ENCODE measurements around the gene GALR1.
"Not testable (repeated sequence)": the region's sequence is repeated elsewhere in the genome, so short reads cannot be mapped to it uniquely, and the experiment has no call there.

Gene GALR1

DNA sequence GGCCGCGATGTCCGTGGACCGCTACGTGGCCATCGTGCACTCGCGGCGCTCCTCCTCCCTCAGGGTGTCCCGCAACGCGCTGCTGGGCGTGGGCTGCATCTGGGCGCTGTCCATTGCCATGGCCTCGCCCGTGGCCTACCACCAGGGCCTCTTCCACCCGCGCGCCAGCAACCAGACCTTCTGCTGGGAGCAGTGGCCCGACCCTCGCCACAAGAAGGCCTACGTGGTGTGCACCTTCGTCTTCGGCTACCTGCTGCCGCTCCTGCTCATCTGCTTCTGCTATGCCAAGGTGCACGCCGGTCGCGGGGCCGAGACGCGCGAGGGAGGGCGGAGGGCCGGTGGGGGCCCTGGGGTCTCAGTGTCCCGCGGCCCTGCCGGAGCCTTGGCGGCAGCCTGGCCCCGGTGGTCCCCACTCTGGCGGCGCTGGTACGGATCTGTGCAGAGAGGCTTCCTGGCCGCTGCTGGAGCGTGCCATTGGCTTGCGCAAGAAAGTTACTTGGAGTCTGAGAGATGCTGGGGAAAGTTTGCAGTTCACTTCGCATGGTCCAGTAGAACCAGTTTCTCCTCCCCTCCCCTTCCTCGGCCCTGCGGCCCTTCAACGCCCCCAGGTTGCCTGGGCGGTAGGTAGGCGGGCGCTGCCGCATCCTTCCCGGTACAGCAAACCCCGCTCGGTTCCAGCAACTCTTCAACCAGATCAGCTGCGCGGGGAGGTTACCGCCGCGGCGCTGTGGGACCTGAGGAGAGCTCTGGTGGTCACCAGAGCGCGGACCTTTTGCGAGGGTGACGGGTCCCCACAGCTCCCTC is 1.5 kb downstream of the GALR1 start:
- no peak for DNase-seq

- no peak for DNase-seq
Measured at GRCh38 chr18:77251730-77252050, 2.0 kb downstream of the GALR1 start.

DNA sequence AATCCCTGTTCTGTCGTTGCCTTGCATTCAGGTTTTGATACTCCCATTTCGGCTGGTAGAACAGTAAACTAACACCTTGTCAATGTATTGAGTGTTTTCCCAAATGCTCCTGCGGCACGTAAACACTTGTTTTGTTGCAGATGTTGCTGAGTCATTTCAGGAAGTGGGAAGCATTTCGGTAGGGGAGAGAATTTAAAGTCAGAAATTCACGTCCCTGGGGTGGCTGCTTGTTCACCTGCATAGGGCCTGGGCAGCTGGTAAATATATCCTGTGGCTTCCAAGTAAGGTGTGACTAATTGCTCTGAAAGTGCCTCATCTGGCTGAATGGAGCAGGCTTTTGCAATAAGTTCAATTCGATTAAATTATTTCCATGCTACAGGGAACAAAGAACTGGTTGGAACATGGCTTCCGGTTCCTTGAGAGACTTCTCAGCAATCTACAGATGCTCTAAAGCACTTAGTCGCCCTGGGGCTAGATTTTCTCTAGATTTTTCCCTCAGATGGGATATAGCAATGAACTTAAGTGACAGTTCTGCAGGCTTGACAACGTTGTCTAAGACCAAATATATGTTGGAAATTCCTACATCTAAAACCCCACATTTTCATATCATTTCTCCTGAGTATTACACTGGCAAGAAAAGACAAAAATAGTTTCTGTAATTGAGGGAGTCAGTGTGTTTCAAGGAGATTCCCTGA is 5.2 kb downstream of the GALR1 start:
- no peak for DNase-seq

DNA sequence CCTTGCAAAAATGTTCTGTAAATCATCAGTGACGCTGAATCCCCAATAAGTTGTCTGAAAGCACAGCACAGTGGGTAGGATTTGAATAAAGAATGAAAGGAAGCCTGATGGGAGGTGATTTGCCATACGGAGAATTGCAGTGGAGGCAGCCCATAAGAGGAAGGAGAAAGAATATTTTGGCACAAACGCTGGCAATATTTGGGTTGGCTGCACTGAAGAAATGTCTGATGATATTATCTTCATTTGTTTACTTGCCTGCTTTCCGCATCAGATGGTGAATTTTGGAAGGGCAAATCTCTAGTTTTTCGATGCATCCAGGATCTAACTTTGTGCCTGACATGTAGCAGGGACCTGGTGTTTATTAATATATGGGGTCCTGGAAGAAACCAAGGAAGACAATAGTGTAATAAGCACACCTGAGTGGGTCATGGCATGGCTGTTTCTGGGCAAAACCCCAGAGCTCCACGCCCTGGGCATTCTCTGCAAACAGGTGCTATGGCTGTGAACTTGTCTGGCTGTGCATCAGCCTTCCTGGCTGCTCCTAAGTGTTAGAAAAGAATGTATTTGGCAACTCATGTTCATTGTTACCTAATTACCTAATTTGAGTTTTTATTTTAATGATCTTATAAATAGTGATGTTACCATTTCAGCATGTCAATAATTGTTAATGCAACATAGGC is 5.9 kb downstream of the GALR1 start:
- no peak for DNase-seq

DNA sequence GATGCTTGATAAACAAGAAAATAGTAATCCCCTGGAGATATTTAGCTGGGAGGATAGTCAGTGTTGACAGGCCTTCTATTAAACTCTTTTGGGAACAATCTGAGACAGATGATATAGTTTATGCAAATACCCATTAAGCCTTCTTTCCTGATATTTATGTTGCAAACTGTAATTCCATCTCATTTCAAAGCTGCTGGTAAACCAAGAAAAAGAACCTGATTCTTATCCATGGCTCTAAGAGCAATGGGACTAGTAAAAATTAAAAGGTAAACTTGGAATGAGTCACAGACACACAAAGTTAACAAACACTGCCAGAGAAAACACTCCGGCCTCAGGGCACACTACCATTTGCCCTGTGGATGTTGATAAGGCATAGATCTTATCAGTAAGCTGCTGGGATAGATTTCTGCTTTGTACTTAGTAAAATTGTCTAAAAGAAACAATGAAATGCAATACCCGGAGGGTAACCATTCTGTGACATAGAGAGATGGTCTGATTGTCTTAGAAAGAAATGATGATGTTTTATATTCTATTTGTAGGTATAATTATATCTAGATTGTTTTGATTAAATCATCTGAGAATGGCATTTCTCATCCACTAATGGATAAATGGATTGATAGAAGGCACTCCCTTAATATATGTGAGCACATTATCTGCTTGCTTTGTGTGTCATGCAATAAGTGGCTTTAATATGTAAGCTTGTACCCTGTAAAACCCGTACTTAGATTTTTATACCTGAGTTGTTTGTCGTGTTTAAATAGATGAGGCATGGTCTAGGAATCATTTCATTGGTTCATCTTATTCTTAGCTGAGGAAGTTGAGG is 13.2 kb downstream of the GALR1 start:
- DNase-seq: no peak

DNA sequence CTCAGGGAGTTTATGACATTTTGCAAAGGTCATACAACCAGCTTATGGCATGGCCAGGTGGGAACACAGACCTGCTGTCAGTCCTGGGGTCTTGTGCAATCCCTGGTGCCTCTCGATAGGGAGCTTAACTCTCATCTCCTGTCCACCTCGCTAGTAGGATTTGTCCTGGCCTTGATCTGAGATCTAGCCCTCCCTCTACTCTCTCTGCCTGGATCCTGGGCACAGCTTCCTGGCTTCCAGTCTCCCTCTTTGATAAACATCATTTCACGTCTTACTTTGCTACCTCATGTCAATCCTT is 13.8 kb downstream of the GALR1 start:
- DNase-seq: no peak

- DNase-seq: no peak
Measured at GRCh38 chr18:77267969-77268368, 18.3 kb downstream of the GALR1 start.

GRCh38 chr18:77268456-77268855 is 18.8 kb downstream of the GALR1 start:
- DNase-seq: no peak

DNA sequence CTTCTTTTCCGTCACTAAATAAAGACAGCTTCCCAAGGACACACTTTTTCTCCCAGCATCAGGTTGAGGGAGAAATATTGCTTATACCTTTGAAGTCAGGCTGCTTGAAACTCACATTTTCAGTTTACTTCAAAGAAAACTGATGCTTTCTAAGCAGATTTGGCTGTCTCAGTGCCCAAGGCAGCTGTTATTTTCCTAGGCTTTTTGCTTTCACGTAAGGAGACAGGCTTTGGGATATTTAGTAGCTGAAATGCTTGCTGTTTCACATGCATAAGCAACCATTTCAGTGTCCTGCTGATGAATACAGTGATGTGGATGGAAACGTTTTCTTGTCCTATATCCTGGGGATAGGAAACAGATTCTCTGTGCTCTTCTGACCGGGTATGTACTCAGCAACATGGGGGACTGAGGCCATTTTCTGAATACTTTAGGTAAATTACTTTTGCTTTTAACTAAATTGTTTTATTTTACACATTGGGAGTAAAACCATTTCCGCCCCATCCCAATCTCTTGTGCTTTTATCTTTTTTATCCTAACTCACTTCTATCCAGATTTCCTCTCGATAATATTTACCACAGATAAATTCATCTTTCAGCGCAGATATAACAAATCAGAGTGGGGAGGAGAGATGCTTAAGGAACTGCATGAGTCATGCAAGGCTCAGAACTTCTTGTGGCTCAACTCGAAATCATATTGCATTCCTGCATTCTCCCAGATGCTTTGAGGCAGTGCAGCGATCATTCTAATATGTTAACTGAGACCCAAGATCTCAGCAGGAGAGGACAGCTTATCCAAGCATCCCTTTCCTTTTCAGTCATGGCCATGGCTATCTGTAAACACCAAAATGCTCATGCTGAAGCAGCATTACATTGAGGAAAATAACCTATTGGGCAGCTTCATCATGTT is 22.2 kb downstream of the GALR1 start:
- DNase-seq: no peak

DNA sequence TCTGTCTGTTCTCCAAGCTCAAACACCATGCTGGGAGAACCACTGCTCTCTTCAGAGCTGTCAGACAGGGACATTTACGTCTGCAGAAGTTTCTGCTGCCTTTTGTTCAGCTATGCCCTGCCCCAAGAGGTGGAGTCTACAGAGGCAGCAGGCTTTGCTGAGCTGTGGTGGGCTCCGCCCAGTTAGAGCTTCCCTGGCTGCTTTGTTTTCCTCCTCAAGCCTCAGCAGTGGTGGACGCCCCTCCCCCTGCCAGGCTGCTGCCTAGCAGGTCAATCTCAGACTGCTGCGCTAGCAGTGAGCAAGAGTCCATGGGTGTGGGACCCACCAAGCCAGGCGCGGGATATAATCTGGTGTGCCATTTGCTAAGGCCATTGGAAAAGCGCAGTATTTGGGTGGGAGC is 41.2 kb downstream of the GALR1 start:
- not testable (repeated sequence) for DNase-seq

GRCh38 chr18:77298172-77298571 is 48.5 kb downstream of the GALR1 start:
- no peak for DNase-seq

DNA sequence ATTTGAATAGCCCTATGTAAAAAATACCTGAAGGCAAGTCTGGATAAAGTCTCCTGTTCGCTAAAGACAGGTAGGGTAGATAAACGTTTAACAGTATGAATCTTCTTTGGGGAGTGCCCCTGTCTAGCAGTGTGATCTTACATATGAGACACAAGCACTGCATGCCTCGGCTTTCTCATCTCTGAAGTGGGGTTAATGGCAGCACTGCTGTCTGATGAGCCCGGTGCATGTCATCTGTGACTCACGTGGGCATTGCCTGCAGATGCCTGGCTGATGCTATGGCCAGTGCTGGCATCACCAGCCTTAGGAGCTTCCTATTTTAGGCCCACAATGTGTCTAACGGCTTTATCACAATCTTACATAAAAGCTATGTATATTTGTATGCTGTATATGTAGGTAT is 50.1 kb downstream of the GALR1 start:
- no peak for DNase-seq

- no peak for DNase-seq
Measured at GRCh38 chr18:77300579-77300978, 50.9 kb downstream of the GALR1 start.

DNA sequence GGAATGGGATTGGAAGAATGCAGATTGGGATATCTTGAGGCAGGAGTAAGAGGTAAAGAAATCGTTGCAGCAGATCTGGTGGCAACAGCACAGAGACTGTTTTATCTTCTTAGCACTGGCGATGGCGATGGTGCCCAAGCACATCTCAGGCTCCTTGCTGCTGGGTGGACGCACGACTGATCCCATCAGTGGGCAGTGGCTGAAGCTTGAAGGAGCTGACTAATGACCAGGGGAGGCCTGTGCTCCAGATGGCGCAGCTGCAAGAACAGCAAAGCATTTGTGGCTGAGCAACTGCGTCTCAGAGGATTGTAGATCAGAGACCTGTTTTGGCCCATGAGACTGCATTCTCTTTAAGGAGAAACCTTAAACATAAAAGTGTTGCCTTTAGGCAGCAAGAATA is 54.6 kb downstream of the GALR1 start:
- no peak for DNase-seq

- DNase-seq: no peak
Measured at GRCh38 chr18:77305676-77306075, 56.0 kb downstream of the GALR1 start.

- no peak for DNase-seq
Measured at GRCh38 chr18:77308216-77308615, 58.6 kb downstream of the GALR1 start.

DNA sequence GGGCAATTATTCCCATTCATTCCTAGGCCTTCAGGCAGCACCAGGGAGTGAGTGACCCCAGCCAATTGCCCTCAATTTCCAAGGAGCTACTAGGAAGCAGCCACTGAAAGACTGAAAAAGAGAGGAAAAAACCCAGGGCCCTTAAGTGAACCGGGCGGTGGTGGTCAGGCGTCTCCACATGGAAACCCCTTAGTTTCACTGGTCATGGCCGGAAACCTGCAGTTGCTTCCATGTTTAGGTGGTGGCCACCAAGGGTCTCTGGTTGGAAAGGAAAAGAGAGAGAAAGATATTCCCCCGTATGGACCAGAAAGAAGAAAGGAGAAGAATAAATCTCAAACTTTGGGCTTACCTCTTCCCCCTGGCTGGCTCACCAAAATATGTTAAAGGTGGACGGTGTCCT is 64.9 kb downstream of the GALR1 start:
- no peak for DNase-seq

GRCh38 chr18:77314952-77315351 is 65.3 kb downstream of the GALR1 start:
- no peak for DNase-seq

DNA sequence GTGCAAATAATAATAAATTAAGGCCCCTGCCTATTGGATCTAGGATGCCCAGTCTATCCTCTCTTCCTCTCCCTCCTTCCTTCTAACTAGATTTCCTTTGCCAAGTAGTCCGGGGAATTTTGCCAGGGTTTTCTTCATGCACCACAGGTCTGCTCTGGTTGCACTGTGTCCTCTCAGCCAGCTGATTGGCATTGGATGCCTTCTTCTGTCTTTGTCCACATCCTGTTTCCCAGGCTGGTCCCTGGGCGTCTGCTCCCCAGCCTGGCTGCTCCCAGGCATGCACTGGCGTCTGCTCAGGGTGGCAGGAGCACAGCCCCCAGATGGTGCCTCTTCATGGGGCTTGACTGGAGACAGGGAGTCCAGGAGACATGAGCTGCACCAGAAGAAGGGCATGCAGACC is 66.4 kb downstream of the GALR1 start:
- no peak for DNase-seq

GRCh38 chr18:77316641-77317040 is 67.0 kb downstream of the GALR1 start:
- DNase-seq: no peak

DNA sequence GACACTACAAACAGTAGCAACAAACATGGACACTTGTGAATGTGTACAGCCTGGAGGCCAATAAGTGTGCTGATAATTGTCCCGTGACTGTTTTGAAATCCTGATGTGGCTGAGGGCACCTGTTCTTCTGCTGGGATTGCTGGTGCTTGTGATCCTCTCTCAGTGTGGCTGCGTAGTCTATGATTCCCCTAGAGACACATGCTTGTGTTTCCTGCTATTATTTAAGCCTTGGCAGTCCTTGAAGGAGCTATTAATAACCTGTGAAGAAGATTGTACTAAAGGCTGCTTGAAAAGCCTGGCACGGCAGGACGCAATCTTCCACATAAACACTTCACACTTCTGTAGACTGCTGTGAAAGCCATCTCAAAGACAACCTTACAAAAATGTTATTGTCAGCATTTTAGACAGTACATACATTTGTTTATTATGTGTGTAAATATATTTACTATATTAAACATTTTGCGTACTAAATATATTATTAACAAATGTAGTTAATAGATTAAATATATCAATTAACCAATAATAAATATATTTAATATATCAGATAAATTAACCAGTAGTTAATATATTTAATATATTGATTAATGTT is 71.4 kb downstream of the GALR1 start:
- no peak for DNase-seq
